H1 (cell line): ENCODE data around the gene ASIC5. TPM values are rescaled to one million over a fixed set of nuclear protein-coding genes. Genes with fewer than 3 reads are reported as not detected.

ENCODE experiments used
- SIN3A ChIP-seq, 2 experiments: IDR thresholded peaks in 1 of 2; conservative IDR thresholded peaks in 1 of 2; 2 replicates each; pipeline ENCODE4 v1.6.1; 2011 to 2012; ENCODE audit warnings: low read length in 2 of 2, improper control_type of control experiment in 1 of 2, low read depth in 1 of 2, mild to moderate bottlenecking in 1 of 2
- polyA plus RNA-seq, 7 experiments: library from polyadenylated mRNA; depleted of rRNA in 3 of 7; stranded (reverse) in 5 of 7; unstranded in 2 of 7; fragments of >200 nt in 5 of 7; fragments of 200-250 nt in 2 of 7; gene quantifications; 1 replicate in 5 of 7; 2 replicates in 1 of 7; 4 replicates in 1 of 7; pipeline versions ENCODE4 v1.2.1 to v1.2.3, GENCODE V29; 2011 to 2013; ENCODE audit warnings: missing spikeins in 2 of 7, mixed read lengths in 2 of 7
- total RNA-seq: library from RNA; stranded (reverse); fragmentation: NEBNext Ultra II Directional; extraction: Animal tissue kit (Norgen Biotek cat#: 25700); gene quantifications from 2 replicates; pipeline ENCODE4 v1.2.1, GENCODE V29; 2021

The ASIC5 gene
- total and polyA plus RNA-seq, 2 of the 8 experiments (the other 6 are each of a cell fraction or from before 2014, with no cell fraction given), result not detected

DNA sequence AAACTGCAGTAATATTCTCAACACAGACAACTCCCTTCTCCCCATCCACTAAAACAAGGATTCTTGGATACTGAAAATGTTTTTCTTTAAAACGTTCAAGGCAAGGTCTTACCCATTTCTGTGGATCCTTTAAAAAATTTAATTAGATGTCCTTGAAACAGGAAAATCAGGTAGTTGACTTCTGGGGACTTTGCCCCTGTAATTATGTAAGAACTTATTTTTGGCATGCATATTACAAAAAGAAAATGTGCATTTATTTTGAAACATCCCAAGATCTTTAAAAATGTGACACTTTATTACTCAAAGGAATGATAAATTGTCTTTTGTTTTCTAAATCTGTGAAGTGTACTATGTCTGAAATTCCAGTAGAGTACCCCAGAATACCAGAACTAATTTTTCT is 81.4 kb downstream of the ASIC5 start (continued):
- no peak for TF ChIP-seq SIN3A (conservative IDR thresholded peaks at IDR 0.05 in 1 of 2, IDR thresholded peaks at IDR 0.05 in 1 of 2; ENCODE audit: low read depth in 1 of 2, low read length in 2 of 2)
